Tongue (tissue), 2 donors: ENCODE results near the gene ZBTB24. TPM values are rescaled to one million over a fixed set of nuclear protein-coding genes. Genes with fewer than 3 reads are reported as not detected.

Experiments used
- DNase-seq: peaks from one replicate; pipeline ENCODE4 v3.0.0-alpha.2; 2015
- total RNA-seq: library from RNA; depleted of rRNA; stranded (reverse); fragments of >200 nt; gene quantifications from one replicate; pipeline ENCODE4 v1.2.3, GENCODE V29; 2014

The ZBTB24 gene
- total RNA-seq, 1 donor from 2014 or later, result 11.2 TPM

DNA sequence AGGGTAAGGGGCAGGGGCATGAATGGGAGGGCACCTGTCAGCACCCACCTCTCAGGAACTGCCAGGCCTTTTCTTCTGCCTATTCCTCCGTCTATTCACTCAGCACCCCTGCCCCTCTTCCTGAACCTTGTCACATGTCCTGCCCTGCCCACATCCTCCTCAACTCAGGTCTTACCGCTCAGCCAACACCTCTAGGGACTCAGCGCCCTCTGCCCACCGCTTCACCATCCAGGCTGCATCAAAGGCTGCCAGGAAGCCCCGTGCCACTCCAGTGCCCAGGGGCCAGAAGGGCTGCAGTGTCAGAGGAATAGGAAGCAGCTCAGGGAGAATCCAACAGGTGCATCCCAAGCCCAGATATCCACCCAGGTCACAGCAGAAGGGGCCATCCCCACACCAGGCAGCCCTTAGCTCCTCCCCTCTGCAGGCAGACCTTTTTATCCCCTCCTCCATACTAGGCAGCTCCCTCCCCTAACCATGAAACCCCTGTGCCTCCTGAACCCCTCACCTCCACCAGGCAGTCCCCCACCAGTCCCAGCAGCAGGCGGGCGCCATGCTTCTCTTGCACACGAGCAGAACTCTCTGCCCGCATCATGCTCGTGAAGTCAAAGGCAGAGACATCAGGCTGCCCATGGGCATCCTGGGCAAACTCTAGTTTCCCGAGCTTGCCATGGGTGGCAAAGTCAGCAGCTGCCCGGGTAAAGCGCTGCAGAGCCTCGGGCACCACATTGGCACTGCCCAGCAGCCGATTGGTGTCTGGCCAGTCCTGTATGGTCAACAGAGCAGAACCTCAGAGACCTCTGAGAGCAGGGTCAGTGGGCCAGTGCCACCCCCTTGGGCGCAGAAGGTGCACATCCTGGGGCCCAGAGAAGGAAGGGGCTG is 33.0 kb downstream of the ZBTB24 start:
- no peak for DNase-seq

DNA sequence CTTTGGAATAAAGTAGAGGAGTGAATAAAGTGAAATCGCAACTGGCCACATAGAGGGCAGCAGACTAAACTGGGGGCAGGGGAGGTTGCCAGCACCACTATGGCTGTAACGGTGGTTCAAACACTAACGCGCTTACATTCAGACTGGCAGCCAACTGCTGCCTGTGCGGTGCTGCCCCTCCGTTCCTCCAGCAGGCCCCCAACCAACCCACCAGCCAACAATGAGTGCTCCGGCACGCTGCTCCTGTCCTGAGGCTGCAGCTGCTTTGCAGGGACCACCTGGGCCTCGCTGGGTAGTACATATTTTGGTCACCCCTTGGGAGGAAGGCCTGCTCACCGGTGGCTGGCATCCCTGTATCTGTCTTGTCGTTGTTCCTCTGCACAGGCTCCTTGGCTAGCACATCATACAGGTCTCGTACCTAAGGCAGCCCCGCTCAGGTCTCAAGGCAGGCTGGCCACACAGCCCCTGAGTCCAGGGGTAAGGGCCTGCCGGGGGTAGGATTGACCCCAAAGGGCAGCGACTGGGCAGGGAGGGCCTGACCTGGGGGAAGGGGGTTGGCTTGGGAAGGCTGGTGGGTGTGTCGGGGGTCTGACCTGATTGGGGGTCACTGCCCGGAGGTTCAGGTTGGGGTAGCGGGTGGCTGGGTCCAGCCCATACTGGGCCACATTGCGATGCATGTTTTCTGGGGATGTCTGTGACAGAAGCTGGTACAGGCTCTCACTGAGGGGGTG is 33.8 kb downstream of the ZBTB24 start:
- no peak for DNase-seq

DNA sequence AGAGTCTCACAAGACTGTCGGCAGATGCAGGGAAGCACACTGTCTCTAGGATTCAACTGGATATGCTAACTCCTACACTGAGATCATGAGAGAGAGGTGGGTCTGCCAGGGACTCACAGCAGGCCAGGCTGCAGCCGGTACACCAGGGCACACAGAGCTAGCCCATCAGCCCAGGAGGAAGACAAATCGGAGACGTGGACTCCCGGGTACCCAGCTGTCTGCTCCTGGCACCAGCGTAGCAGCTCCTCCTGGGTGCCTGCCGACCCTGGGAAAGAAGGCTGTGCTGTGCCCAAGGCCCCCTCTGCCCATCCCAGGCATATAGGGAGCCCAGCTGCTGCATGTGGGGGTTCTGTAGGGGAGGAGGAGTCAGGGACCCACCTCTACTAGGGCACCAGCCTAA is 34.4 kb downstream of the ZBTB24 start:
- no peak for DNase-seq

DNA sequence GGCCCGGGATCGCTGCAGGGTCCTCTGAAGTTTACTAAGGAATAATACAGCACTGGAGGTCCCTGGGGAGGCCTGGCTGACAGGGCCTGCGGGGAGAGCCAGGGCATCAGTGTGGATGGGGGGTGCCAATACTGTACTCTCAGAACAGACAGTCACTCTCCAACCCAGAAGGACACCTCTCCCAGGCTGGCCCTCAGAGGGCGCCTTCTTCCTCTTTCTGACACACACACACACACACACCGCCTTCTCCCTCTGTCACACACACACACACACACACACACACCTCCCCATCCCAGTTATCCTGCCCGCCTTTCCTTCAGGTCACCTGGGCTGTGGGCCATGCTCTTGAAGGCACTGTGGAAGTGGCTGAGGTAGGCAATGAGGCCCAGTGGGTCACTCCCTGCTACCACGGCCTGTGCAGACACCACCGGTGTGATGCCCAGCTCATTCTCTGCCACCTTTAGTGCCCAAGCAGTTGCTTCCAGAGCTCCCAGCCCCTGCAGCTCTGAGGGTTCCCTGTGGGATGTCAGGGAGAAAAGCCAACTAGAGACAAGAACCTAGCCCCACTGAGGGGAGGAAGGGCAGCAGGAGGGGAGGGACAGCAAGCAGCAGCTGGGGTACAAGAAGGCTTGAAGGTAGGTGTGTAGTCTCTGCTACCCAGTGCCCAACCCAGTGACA is 35.0 kb downstream of the ZBTB24 start:
- no peak for DNase-seq

DNA sequence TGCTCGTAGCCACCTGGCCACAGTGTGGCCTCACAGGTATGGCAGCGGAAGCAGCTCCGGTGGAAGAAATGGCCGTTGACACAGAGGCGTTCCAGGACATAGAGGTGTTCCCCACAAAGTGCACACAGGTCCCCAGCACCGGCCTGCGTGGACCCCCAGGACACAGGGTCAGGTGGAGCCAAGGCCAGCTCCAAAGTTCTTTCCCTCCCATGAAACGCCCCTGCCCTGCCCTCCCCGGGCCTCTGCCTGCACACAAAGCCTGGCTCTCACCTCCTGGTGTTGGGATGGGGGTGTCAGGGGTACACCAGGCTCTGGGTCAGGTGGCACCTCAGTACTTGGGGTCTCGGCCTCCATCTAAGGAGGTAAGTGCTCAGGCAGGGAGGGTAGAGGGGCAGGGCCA is 35.9 kb downstream of the ZBTB24 start:
- DNase-seq, result no peak

DNA sequence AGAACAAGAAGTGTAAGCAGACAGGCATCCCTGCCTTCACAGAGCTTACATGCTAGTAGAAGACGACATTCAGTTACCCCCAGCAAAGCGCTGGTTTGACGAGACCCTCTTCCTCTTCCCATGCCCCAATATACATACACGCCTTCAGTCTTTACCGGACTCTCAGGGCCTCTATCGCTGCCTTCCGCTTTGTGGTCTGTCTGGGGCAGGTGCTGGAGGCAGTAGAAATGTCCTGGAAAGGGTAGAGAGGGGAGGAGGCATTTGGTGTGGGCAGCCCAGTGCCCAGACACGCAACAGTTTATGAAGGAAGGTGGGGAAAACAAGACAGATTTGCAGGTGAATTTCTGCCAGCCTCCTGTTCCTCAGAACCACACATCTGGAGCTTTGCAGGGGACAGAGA is 36.5 kb downstream of the ZBTB24 start:
- no peak for DNase-seq

DNA sequence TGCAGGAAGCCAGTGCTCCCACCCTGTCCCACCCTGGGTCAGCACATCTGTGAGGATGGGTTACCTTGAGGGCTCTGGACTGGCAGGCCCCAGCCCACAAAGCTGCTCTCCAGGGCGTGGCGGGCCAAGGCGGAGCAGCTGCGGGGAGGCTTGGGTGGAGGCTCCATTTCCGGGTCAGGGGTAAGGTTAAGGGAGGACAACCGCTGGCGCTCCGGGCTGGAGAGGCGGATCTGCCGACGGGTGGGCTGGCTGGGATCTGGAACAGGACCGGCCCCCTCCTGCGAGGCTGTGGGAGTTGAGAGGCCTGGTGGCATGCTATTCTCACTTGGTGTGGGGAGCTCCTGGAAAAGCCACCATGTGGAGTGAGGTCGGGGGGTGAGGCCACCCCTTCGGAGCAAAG is 36.9 kb downstream of the ZBTB24 start:
- DNase-seq, result no peak

DNA sequence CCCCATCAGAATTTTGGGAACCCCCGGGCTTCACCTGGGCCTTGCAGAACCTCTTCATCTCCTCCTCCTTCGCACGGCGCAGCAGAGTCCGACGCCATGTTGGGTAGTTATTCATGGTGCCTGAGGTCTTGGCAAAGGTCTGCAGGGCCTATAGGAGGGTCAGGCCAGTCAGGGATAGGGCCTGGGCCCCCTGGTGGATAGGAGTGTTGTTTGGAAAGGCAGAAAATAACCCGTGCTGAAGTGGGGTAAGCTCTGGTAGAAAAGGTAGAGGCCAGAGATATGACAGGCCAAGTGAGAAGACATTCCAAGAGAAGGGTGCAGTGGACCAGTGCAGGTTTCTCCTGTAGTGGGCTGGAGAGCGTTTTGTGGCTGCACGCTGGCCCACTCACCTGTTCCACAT is 37.6 kb downstream of the ZBTB24 start:
- no peak for DNase-seq

DNA sequence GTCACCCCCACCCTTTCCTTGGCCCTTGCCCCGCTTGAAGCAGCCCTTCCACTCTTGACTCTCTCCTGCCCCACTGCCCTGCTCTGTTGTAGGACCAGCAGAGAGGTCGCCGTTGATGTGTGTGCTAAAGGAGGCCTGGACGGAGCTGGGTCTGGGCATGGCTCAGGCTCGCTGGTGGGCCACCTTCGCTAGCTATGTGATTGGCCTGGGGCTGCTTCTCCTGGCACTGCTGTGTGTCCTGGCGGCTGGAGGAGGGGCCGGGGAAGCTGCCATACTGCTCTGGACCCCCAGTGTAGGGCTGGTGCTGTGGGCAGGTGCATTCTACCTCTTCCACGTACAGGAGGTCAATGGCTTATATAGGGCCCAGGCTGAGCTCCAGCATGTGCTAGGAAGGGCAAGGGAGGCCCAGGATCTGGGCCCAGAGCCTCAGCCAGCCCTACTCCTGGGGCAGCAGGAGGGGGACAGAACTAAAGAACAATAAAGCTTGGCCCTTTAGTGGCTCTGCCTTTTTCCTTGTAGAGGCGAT is 39.5 kb downstream of the ZBTB24 start:
- no peak for DNase-seq

DNA sequence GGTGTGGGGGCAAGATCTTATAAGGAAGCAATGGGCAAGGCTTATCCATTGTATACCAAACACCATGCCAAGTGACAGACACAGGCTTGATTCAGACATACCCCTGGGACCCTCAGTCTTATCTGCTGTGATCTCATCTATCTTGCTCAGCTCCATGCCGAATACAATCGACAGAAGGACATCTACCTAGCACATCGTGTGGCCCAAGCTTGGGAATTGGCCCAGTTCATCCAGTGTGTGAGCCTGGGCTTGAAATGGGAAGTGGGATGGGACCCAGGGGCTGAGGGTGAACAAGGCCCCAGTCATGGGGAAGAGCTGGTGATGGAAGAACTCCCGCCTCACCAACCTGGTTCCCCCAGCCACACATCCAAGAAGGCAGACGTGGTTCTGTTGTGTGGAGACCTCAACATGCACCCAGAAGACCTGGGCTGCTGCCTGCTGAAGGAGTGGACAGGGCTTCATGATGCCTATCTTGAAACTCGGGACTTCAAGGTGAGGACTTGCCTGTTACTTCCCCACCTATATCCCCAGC is 40.6 kb downstream of the ZBTB24 start:
- no peak for DNase-seq

DNA sequence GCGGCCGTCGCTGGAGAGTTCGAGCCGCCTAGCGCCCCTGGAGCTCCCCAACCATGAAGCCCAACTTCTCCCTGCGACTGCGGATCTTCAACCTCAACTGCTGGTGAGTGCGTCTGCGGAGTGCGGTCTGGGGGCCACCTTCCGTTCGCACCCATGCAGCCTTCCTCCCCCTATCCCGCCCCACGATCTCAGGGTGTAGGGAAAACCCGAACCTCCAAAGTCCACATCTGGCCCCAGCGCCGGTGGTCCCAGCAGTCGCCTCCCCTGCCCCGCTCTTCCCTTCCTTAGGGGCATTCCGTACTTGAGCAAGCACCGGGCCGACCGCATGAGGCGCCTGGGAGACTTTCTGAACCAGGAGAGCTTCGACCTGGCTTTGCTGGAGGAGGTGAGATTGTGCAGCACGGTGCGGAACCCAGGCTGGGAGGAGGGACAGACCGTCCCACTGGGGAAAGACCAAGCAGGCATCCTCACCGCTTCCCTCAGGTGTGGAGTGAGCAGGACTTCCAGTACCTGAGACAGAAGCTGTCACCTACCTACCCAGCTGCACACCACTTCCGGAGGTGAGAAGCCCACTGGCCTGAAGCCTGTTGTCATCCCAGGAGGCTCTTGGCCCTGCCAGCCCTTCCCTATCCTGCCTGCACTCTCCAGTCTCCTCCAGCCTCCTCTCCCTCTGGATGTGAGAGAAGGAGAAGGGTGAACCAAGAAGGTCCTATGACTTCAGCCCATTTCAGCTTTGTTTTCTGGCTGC is 41.8 kb downstream of the ZBTB24 start:
- peak; percentile 67 for DNase-seq

DNA sequence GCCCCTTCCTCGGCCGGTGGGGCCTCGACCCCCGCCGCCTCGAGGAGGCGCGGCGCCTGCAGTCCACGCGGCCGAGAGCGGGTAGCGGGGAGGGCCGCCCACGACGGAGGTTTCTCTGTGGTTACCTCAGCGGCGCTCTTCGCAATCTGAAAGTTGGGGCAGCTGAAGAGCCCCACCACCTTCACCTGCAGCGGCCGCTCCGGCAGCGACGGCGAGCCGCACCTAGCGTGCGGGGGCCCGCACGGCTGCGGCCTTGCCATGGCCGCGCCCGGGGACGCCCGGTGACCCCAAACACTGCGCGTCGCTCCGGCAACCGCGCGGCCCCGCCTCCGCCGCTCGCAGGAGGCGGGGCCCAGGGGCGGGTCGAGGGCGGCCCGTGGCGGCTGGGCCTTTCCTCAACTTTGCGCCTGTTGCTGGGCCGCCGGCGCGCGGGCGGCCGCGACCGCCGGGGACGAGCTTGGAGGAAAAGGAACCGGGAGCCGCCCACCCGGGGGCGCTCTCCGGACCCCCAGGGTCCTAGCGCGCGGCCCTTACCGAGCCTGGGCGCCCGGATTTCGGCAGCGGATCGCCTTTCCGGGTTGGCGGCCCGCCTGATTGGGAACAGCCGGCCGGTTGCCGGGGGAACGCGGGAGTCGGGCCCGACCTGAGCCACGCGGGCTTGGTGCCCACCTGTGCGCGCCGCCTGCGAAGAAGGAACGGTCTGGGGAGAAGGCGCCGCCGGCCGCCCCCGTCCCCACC is 42.5 kb downstream of the ZBTB24 start, which contains the start of the genes PPIL6 and SMPD2:
PPIL6 (minus strand) TSS at position 298 of the 738 bp plus-strand sequence; CDS start at position 260, 38 bp downstream.
SMPD2 (plus strand) TSS at position 394 of the 738 bp plus-strand sequence. CDS start 398 bp downstream, outside the sequence.
- peak; percentile 97 for DNase-seq

DNA sequence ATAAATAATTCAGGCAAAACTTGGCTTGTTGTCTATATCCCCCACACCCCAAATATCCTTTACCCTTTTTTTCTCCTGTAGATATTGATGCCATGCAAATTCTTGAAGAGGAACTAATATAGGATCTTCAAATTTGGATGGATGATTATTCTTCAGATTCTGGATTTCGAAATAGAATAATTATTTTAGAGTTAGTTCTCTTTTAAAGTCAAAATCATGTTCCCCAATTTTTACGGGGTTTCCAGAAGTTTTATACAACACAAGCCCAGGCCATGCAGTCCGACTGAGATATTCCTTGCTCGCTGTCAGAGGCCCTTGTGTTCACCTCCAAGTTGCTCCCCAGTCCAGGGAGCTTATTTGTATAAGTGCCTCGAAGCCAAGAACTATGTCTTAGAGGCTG is 47.0 kb downstream of the ZBTB24 start:
- DNase-seq, result no peak

DNA sequence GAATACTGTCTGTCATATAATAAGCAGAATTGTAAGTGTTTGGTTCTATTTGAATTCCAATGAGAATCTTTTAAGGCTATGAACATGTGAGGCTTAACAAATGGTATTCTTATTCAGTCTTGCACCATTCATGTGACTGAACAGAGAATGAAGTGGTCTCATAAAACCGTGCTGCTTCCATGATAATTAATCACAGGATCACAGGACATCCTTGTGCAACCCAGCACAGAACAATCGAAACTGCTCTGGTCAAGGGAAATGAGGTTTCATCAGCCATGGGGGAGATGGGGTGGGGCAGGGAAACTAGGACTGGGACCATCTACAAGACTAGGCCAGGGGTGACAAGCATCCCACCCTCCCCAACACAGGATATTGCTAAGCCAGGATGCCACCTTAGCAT is 48.6 kb downstream of the ZBTB24 start:
- DNase-seq, result no peak

DNA sequence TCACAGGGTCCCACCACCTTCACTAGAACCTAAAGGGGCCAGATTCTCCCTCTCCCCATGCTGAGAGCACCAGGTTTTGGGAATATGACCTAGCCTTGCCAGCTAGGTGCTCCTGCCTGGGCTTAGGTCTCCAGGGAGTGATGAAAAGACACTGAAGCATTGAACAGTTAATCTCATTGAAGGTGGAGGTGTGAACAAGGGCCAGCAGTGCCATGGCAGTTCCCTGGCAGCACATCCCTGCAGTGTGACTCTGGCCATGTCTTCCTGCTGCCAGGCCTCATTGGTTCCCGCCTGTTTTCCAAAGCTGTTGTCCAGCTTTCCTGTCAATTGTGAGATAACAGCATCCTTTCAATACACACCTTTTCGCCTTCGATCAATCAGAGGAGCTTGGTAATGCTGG is 53.5 kb downstream of the ZBTB24 start:
- no peak for DNase-seq

DNA sequence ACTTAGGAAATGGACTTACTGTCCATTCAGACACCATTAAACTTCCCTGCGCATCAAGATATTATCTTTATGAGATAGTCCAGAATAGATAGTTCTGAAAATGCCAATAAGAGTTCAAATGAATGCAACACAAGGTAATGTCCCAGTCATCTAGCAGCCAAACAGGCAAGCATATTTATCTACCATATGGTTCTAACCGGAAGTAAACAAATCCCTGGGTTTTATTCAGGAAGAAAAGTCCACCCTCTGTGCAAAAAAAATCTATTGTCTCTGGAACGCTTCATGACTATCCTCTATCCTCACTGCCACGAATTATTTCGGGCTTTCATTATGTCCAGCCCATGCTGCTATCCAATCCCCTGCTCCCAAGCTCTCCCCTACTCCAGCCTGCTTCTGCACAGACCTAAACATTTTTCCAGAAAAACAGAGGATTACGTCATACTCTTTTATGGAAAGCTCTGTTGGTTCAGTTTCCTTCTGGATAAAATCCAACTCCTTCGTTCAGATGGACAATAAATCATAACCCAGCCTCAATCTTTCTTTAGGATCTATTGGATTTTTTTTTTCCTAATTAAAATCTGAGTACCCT is 54.0 kb downstream of the ZBTB24 start:
- DNase-seq, result peak; percentile 82

DNA sequence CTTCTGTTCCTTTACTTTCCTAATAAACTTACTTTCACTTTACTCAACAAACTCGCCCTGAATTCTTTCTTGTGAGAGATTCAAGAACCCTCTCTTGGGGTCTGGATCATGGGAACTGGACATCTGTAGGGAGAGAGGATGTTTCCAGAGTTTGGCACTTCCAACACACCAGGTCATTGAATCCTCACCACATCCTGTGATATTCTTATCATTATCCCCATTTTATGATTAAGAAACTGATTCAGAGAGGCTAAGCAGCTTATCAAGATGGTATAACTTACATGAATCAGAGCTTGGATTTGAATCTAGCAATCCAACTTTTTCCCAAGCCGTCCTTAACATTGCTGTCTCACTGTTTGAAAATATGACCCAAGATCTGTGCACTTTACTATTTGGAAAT is 58.1 kb downstream of the ZBTB24 start:
- DNase-seq, result no peak

DNA sequence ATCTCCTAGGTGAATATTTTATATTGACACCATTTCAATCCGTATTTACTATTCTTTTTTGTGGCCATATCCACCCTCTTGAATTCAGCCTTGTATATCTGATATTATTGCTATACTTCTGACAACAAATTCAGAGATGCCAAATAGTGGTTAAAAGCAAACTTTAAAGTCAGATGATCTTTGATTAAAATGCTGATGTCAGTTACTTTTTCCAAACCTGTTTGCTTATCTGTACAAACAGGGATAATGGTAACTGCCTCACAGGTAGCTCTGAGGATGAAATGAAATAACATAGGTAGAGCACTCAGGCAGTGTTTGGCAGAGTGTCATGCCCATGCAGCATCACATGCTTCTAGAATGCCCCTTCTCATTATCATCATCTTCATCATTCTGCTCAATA is 61.8 kb downstream of the ZBTB24 start:
- DNase-seq, result no peak

DNA sequence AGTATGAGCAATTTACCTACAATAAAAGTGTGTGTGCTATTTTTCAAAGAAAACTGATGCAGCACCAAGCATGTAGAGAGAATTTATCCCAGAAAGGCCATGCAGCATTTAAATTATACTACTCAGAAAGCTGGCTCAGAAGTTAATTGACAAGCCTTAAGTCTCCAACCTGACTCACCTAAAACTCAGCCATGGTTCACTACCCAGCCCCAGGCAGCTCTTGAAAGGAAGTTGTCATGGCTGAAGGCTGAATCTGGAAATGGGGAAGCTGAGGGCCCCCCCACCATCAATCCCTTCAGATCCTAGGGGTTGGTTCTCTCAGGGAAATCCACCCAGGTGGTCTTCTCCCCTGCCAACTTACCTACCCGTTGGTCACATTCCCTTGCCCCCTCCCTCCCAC is 62.3 kb downstream of the ZBTB24 start:
- no peak for DNase-seq

DNA sequence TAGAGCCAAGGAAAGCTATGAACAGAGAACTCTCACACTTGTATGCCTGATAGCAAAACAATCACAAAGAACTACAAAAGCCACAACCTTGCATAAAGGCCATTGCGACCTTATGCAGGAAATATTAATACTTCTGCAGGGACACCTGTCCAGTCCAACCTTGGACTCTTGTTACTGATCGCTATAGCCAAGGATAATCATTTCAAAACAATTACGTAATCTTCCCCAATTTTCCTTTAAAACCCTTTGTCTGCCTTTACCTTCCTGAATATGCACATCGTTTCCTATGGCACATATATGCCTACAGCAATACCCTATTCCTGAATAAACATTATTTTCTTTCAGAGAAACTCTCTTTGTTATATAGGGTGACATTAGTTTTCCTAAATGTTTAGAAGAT is 65.4 kb downstream of the ZBTB24 start:
- DNase-seq, result no peak
